ENCODE data around the gene IL10.
"Not testable (repeated sequence)": the region's sequence is repeated elsewhere in the genome, so short reads cannot be mapped to it uniquely, and the experiment has no call there.

The IL10 gene

DNA sequence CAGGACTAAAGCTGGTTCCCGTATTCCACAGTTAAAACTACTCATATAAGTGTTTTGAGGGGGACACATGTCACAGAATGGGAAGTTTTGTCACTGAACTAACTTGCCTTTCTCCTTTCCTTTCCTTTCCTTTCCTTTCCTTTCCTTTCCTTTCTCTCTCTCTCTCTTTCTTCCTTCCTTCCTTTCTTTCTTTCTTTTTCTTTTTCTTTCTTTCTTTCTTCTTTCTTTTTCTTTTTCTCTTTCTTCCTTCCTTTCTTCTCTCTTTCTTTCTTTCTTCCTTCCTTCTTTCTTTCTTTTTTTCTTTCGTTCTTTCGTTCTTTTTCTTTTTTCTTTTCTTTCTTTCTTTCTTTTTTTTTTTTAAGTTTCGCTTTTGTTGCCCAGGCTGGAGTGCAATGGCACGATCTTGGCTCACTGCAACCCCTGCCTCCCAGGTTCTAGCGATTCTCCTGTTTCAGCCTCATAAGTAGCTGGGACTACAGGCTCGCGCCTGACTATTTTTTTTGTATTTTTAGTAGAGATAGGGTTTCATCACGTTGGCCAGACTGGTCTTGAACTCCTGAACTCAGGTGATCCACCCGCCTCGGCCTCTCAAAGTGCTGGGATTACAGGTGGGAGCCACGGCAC, 9.4 kb downstream of the IL10 start:
- DNase-seq, result not testable (repeated sequence)

DNA sequence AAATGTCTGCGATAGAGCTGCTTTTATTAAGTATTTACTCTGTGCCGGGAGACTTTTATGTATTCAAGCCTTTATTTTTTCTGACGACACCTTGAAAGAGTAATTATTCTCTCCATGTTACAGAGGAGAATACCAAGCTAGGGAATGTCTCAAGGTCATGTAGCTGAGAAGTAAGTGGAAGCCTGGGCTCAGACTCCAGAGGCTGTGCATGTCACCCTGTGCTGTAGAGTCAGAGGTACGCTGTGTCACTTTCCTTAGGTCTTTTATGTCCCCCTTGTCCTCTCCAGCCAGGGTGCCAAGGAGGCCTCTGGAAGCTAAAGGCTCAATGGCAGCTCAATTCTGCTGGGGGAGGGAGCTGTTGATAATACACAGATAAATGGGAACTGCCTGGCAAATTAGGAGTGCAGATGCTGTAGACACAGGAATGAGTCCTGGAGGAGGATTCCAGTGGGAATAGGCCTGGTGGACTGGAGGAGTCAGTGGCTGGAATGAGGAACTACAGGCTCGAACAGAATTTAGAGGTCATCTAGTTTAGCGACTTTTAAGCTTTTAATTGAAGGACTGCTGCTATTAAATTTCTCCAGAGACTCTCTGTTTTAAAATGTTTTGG, 11.0 kb downstream of the IL10 start:
- DNase-seq, result no peak

DNA sequence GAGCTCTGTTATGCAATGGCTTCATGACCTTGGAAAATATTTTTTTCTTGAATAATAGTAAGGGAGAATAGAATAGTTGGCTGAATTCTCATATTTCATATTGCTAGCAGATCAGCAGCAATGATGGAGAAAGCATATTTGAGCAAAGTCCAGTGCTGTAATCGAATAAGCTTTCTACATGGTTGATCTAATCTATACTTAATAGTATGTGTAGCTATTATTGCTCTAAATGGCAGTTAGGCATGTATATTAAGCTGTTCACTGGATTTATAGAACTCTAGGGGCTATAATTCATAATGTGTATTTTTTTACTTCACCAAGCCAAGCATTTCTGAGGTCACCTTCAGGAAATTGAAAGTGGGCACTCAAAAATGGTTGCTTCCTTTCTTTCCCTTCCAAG, 11.7 kb downstream of the IL10 start:
- no peak for DNase-seq

DNA sequence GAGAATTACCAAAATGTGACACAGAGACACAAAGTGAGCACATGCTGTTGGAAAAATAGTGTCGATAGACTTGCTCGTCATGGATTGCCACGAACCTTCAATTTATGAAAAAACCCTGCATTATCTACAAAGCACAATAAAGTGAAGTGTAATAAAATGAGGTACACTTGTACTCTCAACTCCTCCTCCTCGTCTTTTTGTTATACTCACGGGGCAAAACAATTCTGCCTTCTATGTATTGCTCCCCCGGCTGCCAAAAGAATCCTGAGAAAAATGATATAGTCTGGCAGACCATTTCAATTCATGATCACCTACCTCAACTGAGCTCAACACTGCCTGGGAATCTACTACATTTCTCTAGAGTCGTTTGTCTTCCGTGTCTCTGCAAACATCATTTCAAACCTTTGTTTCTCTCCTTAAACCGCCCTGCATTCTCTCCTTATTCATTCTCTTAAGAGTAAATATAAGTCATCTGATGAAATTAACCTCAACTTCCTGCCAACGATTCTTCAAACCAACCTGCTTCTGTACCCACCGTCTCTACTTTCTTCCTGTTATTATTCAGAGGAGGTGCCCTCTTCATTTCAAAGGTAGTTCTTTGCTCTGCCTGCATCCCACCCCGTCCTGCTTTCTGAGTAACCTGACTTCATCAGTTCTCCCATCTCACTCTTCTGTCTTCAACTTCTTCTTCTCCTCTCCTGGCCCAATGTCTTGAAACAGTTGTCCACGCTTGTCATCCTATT, 14.6 kb downstream of the IL10 start:
- DNase-seq, result no peak

DNA sequence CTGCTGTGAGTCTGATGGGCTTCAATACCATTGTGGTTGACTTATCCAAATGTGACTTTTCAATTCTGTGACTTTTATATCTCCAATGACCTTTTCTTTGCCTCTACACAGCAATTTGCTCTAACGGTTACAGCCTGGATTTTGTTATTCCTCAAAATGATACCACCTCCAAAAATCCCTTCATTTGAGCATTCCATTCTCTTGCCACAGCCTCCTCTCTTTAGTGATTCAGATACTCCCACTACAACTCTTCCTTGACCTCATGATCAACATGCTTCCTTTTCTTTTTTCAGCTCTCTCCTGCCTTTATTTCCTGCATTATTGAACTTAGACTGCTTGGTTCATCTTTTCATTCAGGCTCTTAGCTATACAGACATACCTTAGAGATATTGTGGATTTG, 18.3 kb downstream of the IL10 start:
- DNase-seq, result no peak

DNA sequence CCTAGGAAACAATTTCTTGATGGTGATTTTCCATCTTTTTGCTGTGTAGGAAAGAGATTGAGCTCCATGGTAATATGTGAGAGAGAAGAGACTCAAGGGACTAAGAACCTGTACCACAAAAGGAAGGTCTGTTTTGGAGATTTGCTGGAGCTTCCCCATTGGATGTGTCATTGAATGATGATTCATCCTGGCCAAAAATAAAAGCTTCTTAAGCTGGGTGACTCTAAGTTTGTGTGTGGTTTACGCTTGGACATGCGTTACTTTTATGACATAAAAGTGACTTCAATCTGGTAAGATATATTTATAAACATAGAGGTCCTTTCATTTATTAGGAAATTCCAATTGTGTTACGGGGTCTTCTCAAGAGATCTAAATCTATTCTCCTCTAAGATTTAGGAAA, 19.2 kb downstream of the IL10 start:
- no peak for DNase-seq

DNA sequence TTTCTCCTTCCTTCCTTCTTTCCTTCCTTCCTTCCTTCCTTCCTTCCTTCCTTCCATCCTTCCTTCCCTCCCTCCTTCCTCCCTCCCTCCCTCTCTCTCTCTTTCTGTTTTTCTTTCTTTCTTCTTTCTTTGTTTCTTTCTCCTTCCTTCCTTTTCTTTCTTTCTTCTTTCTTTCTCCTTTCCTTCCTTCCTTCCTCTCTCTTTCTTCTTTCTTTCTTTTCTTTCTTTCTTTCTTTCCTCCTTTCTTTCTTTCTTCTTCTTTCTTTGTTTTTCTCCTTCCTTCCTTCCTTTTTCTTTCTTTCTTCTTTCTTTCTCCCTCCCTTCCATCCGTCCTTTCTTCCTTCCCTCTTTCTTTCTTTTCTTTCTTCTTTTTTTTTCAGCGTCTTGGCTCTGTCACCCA, 19.8 kb downstream of the IL10 start:
- no peak for DNase-seq

DNA sequence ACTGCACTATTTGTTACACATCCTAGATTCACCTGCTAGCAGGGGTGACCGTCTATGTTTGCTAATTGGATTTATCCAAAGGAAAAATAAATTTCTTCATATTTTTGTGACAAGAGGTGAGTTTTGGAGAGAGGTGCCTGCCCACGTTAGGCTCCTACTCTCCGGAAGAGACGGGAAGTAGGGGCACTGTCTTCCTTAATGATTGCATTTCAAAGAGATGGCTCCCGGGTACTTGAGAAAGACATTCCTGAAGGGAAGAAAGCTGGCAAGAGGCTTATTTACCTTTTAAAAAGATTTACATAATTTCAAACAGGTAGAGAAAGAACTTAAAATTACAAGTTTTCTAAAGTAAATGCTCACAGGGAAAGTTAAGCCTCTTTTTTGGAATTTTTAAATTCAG, 20.4 kb downstream of the IL10 start:
- DNase-seq, result no peak

DNA sequence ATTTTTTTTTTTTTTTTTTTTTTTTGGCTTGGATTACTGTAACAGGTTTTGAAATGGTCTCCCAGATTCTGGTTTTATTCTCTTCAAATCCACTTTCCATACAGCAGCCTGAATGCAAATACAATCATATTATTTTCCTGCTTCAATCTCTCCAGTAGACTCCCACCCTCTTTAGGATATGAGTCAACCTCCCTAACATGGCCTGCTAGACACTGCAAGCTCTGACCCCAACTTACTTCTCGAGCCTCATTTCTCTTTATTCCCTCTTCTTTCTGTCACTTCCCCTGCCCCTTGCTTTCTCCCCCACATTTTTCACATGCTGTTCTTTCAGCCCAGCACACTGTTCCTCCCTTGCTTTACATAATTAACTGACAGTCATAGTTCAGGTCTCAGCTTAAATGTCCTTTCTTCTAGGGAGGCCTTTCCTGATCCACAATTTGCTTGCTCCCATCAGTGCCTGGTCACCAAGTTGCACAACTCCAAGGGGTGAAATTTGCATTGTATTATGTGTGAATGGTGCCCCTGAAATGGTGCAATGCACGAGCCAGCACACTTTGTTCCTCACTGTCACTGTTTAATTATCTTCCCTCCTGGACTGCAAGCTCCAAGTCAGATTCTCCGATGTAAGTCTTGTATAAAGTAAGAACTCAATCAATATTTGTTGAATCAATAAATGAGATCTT, 23.8 kb downstream of the IL10 start:
- no peak for DNase-seq

DNA sequence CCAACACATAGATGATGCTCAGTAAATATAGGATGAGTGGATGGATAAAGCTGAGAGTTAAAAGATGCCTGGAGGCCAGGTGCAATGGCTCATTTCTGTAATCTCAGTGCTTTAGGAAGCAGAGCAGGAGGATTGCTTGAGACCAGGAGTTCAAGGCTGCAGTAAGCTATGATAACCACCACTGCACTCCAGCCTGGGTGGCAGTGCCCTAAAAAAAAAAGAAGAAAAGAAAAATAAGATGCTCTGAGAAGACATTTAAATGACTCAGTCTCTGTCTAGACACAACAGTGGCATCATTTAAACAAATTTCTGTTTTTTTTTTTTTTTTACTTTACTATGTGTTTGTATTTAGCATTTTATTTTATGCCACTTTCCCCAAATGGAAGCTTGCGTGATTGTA, 27.0 kb downstream of the IL10 start:
- no peak for DNase-seq

DNA sequence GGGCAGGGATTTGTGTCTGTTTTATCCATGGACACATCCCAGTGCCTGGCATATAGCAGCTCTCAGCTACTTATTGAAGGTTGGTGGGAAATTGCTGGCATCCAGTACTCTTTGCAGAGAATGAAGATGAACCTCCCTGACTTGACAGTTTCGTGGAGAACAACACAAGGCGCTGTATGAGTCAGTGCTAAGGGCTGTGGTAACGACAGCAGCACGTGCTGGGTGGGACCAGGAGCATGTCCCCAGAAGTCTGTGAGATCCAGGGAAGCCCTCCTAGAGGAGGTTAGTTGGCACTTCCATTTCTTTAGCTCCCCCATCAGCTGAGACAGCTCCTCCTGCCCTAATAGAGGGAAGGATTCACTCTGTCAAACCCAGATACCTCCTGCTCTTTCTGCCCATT, 27.6 kb downstream of the IL10 start:
- no peak for DNase-seq

DNA sequence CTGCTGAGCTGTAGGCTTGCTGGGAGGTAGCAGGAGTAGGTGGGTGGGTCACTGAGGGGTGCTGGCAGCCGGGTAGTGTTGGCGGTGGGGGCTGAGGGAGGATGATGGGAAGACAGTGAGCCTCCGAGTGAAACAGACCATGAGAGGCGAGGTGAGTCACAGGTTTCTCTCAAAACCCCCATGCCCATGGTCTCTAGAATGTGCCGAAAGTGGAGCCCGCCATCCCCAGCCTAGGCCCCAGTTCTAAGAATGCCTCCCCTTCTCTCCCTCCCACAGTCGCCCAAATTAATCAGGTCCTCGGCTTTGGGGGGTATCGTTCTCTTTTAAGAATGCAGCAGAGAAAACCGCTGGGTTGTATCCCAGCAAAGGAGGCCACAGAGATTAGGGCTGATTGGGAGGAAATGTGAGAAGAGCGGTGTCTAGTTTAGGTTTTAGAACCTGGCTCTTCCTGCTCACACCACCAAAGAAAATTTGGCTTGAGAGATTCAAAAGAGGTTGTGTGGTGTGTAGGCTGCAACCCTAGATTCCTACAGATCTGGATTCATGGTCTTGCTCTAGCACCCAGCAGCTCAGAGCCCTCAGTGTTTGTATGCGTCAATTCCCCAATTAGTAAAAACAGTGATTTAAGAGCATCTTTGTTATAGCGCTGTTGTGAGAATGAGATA, 29.4 kb downstream of the IL10 start:
- no peak for DNase-seq

DNA sequence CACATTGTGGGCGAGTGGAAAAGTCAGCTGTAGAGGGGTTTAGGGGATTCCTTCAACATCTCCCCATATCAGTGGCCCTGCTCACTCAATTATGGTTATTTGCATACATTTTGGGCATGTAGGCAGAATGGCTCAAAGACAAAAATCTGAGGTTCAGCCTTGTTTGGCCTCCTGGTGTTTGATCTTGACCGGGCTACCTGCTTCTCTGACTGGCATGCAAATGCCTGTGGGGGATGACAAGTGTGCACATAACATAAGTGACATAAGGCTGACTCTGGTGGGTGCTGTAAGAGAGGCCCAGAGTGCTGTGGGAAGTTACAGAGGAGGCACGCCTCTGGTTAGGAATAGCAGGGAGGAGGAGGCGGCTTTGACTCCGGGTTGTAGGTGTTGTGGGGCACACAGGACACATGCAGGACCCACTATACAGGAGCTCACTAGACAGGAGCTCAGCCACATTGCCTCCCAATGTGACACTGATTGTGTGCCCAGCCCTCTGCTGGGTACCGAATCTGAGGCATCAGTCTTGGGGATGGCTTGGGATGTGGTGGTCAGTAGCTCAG, 31.1 kb downstream of the IL10 start:
- no peak for DNase-seq

DNA sequence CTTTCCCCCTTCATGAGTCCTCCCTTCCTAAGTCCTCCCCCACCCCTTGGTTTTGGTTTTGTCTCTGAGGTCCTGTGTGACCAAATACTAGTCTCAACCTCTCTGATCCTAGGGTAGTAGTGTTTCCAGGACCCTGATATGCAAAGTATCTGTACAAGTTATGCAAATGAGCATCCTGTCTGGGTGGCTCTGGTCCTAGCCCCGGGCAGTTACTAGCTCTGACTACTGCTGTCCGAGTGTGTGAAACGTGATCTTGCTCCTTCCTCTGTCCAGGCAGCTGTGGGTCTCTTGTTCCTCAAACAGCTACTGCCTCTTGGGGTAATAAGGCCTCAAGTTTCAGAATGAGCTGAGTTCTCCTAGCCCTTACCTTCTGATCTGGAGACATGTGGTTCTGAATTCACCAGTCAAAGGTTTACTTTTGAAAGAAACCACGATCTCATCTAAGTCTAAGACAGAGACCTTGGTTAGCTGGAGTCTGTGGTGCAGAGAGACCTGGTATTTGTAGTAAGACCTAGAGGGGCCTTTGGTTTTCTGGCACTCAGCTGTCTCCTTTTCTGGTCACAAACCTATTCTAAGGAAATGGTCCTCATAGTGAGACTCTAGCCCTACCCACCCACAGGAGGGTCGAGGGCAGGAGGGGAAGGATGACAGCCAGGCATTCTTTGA, 32.8 kb downstream of the IL10 start:
- DNase-seq, result no peak

DNA sequence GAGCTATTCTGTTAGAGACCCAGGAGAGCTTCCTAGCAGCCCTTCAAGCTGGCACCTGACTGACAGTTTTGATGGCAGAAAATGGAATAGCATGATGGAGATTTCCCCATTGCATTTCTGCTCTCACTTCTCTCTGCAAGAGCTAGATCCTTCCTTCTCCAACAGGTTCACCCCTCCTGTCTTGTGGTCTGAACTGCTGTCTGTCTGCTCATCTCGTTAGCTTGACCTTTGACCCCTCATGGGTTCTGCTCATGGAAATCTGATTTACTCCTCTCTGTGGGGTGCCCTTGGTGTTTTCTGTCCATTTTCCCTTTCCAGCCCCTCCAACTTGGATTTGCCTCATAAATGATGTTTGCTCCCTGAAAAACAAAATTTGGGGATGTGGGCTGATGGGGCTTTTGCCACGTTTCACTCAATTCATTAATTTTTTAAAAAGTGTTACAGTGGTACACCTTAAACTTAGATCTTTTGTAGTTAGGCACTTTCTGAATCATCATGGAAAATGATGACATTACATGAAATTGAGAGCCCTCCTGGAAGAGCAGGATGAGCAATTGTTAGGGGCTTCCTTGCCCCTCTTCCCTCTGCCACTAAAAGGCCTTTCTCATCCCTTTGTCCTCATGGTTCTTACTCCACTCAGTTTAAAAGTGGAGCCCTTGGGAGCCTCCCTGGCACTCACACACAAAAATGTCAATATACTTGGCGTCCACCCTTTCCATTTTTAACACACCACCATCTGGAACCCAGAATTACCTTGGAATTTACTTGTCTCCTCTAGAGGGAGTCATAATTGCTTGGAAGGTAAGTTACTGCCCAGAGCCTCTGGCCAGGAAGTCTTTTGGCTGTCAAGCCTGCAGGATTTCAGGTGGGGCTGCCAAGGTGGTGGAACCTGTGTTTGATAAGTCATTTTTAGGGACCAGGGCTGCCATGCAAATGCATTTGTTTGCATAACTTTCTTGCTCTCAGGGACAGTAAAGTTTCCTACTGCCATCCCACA, 33.6 kb downstream of the IL10 start:
- no peak for DNase-seq

DNA sequence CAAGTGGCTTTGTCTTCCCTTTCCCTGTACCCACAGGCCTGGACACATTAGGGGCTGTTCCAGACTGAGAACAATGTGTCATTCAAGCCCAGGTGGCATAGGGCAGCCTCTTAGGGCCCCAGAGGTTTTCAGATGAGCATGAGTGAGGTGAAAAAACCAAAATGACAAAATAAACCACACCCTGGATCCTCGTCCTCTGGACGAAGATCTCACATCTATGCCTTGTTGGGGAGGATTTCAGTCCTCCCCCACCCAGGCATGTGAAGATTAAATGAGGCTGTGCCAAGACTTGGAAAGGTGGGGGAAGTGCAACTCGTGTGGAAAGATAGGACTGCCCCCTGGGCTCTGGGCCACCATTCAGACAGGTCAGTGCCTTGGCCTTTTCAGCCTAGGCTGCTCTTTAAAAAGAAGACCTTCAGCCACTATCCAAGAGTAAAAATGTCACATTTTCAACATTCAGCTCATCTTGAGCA, 34.5 kb downstream of the IL10 start:
- no peak for DNase-seq

DNA sequence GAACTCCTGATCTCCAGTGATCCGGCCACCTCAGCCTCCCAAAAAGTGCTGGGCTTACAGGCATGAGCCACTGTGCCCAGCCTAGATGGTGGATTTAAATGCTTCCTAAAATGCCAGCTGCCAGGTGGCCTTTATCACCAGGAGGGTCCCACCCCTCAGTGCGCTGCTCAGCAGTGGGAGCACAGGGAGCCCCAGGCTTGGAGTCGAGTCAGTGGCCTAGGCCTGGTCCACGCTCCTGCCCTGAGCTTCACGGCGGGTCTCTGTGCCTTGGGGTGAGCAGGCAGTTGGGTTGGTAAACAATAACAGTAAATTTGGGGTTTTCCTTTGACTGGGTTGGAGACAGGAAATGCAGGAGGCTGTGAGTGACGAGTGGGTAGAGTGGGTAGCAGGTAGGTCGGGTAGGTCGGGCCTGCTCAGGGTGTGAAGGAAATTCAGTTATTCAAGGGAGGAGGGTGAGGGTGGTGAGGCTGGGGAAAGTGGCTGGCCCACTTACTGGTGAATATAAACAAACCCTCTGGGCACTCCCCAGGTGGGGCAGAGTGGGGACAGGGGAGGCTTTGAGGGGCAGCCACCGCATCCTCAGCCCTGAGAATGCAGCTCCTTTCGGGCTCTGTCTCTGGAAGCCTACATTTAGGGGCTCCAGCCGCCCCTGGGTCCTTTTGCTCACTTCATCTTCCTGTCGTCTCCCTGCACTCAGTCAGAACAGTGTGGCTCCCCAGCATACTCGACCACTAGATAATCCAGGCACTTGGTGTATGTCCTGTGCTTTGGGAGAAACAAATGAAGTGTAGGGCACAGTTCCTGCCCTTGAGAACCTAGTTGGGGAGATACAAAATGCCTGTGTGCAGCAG, 35.2 kb downstream of the IL10 start:
- no peak for DNase-seq

DNA sequence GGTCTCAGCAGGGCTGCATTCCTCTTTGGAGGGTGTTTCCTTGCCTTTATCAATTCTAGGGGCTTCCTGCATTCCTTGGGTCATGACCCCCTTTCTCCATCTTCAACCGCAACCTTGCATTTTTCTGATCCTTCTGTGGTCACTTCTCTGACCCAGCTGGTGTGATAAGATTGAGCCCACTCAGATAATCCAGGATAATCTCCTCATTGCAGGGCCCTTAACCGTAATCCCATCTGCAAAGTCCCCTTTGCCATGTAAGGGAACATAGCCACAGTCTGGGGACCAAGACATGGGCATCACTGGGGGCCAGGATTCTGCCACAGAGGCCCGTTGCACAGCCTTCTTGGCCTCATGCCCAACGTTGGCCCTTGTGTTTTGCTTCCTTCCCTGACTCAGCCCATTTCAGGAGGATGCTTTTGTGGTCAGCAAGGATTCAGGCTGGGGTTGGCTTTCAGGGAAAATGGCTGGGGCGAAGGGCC, 36.7 kb downstream of the IL10 start:
- DNase-seq, result no peak

DNA sequence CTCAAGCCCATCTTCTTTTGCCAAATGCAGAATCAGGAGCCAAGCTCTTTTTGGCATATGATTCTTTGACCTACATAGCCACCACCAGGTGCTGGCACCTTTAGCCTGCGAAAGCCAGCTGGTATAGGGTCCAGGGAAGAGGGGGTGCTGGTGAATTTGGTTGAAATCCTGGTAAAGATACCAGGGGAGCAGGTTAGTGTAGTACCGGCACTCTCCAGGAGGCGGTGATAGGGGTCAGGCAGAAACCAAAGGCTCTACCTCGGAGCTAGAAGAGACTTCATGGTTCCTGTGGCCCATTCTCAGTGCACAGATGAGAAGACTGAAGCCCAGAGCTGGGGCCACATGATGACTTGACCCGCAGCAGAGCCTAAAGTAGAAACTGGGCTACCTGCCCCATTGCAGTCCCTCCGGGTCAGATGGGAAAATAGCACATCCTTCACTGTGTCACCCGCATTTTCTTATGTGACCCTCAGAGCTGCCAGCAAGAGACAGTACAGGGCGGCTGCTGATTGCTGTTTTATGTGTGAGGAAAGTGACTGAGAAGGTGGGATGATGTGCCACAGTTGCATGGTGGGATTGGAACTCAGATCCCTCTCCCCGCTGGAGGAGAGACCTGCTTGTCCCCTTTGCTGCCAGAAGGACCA, 37.7 kb downstream of the IL10 start:
- no peak for DNase-seq
